DOHH2 (cell line): ENCODE results near the gene CCIN.

Source experiments
- EZH2phosphoT487 ChIP-seq: fragments of 200-600 bp; sonication (generic); IDR thresholded peaks from 2 replicates; pipeline ENCODE4 v1.6.1; 2017; ENCODE audit warnings: borderline replicate concordance, mild to moderate bottlenecking, antibody characterized with exemption, low read length, moderate library complexity, mixed read lengths
- TF ChIP-seq, protein P1 (sequence below): fragments of 200-600 bp; sonication (generic); IDR thresholded peaks from one replicate; pipeline ENCODE4 v1.5.1; 2014; ENCODE audit warnings: antibody characterized with exemption, mild to moderate bottlenecking, low read depth, low read length; ENCODE audit not compliant: poor library complexity, severe bottlenecking

DNA sequence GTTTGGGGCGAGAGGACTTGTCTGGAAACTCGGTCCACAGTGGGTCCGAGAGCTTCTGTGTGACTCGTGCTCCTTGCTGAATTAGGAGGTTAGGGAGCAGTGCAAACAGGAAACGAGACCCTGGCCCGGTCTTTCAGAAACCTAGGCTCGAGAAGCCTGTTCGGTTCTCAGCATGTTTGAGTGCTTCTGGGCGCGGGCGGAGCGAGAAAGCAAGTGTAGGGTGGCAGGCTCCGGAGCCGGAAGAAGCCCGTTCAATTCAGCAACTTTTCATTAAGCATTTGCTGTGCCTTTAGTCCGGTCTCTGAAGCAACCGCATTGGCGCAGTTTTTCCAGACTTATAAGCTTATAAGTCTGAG is 22.1 kb downstream of the CCIN start:
- TF ChIP-seq, protein P1, sequence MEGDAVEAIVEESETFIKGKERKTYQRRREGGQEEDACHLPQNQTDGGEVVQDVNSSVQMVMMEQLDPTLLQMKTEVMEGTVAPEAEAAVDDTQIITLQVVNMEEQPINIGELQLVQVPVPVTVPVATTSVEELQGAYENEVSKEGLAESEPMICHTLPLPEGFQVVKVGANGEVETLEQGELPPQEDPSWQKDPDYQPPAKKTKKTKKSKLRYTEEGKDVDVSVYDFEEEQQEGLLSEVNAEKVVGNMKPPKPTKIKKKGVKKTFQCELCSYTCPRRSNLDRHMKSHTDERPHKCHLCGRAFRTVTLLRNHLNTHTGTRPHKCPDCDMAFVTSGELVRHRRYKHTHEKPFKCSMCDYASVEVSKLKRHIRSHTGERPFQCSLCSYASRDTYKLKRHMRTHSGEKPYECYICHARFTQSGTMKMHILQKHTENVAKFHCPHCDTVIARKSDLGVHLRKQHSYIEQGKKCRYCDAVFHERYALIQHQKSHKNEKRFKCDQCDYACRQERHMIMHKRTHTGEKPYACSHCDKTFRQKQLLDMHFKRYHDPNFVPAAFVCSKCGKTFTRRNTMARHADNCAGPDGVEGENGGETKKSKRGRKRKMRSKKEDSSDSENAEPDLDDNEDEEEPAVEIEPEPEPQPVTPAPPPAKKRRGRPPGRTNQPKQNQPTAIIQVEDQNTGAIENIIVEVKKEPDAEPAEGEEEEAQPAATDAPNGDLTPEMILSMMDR: no peak
- TF ChIP-seq EZH2phosphoT487: no peak
